CD4-positive, alpha-beta T cell treated with Interferon gamma for 1 hour (primary cell): ENCODE results near the gene CCDC69.

ENCODE experiments used
- DNase-seq: peaks from one replicate; pipeline ENCODE4 v3.0.0-alpha.2; 2020

CCDC69 gene

DNA sequence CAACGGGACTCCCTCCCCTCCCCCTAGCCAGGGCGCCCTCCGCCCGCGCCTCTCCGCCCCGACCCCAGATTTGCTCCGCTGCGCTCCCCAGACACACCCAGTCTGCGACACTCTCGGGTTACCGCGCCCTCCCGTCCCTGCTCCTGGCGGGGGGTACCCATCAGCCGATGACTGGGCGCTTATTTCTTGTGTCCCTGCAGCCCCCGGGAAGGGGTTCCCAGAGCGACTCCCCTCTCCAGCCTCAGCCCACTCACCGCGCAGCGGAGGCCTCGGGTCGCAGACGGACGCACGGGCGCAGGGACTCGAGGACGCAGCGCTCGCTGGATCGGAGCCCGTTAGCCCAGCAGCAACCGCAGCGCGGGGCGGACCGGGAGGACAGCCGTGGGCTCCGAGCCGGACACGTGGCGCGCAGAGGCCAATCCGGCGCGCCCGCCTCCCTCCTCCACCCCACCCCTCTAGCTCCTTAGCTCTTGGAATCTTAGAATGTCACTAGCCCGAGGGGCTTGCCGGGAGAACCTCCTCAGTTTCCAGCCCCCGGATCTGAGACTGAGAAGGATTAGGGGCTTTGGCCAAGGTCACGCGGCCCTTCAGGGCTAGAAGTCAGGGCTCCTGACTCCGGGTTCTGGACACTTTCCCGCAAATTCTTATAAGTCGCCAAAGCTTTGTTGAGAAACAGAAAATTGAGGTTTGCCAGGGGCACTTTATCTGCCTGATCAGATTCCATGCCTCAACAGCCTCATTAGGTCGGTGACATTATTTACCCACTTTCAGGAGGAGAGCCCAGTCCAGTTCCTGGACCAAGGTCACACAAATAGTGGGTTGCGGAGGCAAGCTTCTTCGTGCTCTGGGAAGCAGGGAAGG is 66.2 kb downstream of the CCDC69 start, which contains the start of gene ANXA6:
TSS of gene ANXA6 (minus strand) at position 354 of the 861 bp plus-strand sequence. CDS start 9,878 bp downstream, outside the sequence.
- peak; percentile 58 for DNase-seq

DNA sequence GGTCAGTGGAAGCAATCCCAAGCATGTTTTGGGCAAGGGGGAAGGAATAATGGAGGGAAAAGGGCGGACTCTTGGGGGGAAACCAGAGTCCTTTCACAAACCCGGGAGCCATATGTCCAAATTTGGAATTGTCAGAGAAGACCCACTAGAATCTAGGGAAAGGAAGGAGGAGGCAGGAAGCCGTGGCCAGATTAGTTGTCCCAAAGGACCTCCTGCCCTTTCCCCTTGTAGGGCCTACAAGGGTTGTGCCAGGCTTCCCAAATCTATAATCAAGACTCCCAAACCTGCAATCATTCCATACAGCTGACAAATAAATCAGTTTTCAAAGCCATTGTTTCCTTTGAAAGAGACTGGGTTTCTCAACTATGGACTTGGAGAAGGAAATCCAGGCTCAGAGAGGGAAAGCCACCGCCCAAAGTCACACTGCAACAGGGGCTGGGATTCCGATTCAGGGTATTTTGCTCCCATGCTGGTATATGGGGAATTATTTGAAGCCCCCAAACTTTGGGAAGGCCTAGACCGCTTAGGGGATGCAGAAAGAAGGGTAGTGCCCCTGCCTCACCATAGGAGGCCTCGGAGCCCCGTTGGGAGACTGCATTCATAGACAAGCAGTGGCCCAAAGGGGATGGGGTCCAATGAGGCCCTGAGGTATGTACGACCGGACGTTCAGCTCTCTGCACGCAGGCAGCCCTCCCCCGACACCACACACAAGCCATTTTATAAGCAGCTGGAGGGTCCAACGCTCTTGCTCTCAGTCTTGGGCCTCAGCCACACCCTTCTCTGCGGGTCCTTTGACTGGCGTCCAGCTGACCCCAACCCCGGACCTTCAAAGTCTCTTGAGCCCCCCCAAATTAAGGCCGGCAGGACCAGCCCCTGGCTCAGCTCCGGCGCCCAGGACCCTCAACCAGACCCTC is 67.1 kb downstream of the CCDC69 start:
- no peak for DNase-seq

DNA sequence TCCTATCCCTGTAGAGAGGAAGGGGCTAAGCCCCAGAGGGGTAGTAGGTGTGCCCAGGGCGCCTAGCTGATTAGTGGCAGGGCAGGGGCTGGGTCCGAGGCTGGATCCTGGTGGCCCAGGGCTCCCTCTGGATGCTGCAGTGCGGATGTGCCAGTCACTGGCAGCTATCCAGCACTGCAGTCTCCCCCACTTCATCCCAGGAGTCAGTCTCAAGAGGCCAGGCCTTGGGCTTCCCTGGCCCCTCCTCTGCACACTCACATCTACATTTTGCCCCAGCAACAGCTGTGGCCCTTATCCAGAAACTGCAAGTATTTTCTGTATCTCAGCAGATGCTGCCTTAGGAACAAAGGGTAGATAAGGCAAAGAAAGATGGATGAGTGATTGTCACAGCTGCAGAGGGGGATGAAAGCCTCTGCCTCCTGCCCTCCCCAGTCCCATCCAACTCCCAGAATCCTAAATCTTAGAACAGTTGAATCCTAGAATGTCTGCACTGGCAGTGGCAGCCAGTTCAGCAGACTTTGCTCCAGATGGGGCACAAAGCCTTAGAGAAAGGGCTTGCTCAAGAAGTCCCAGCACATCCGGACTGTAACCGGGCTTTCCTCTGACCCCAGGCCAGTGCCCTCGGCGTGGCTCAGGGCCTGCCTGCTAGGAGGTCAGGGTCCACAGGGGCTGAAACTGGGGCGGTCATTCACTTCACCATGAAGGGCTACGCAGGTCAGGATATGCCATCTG is 68.0 kb downstream of the CCDC69 start:
- DNase-seq = no peak

DNA sequence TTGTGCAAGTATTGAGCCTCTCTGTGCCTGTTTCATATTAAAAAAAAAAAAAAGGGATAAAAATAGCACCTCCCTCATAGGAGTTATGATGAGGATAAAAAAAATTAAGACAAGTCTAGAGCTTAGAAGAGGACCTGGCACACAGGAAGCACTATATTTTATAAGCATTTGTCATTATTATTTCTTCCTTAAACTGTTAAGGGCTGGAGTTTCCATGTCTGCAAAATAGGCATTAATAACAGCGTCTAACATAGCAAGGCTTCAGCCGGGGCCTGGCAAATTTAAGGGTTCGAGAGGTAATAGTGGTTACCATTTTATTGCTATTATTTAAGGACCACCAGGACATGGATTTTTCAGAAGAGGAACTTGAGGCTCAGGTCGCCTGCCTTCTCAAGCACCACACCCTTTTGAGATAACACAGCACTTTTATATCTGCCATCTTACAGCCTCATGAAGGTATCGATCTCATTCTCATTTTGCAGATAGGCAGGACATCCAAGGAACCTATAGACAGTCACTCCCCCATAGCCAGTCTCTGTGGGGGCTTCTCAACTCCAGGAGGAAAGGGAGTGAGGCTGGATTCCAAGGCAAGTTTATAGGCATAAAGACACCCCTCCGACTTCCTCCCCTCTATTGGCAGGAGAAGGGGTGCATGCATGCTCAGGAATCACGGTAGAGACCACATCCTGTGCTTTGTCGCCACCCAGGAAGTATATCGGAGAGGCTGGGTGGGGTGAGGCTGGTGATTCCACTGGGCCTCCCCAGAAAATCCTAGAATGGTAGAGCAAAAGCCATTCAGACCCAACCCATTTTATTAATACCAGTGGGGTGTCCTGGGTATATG is 68.7 kb downstream of the CCDC69 start:
- DNase-seq = peak; percentile 34

DNA sequence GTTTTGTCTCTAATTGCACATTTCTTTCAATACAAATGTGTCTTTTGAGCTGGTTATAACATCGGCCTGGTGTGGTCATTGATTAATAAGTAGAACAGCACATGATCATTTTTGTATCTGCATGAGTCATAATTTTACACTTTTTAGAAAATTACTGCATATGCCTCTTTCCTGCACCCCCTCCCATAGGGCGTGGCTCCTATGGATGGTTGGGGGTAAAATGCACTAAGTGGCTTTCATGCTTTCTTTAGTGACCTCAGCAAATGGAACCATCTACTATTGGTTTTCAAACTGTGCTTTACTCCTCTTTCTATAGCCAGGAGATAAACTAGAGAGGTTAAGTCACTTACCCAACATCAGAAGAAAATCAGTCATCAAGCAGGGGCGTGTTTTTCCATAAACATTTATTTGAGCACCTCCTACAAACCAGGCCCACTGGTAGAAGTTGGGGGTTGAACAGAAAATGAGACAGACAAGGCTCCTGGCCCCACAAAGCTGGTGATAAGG is 70.1 kb downstream of the CCDC69 start:
- DNase-seq = no peak

DNA sequence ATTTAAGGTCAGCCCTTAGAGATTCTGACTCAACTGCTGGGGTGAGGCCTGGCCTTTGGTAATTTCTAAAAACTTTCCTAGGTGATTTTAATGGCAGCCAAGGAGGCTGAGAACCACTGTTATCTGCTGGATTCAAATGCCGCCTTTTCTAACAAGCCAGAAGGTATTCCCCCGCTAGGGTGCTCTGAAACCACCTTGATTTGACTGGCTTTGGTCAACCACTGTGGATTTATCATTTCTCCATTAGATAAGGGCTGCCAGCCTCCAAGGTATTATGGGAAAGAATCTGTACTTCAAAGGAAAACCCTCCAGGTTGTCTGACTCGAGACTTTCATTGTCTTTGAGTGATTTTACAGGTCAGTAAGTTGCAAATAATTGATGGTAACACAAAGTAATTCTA is 70.6 kb downstream of the CCDC69 start:
- DNase-seq = no peak

DNA sequence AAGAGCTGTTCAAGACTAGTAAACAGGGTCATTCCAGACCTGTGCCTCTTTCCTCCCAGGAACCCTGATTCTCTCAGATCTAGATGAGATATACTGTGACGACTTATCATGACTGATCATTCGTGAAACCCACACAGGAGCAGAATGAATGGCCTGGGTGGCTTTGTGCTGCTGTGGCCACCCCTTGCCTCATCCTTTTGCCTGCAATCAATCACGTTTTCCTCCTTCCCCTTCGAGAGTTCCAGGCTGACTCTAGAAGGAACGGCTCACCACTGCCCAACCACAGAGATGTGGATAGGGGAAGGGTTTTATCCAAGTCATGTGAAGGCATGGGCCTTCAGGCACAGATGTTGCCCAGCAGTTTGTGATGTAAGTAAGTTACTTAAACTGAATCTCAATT is 72.1 kb downstream of the CCDC69 start:
- DNase-seq = peak; percentile 40

DNA sequence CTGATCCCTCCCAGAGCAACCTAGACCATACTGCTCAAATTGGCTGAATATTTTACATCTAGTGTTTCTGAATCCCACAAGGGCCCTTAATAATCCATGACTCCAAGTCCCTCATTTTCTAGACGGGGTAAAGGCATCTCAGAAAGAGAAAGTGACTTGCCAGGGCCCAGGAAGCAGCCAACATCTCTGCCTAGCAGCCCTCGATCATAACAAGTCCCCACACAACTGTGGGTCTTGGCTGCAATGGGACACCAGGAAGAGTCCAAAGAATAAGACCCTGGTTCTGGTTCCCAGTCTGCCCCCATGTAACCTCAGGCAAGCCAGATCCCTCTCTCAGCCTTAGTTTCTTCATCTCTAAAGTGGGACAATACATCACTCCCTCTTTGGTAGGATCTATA is 72.6 kb downstream of the CCDC69 start:
- no peak for DNase-seq

DNA sequence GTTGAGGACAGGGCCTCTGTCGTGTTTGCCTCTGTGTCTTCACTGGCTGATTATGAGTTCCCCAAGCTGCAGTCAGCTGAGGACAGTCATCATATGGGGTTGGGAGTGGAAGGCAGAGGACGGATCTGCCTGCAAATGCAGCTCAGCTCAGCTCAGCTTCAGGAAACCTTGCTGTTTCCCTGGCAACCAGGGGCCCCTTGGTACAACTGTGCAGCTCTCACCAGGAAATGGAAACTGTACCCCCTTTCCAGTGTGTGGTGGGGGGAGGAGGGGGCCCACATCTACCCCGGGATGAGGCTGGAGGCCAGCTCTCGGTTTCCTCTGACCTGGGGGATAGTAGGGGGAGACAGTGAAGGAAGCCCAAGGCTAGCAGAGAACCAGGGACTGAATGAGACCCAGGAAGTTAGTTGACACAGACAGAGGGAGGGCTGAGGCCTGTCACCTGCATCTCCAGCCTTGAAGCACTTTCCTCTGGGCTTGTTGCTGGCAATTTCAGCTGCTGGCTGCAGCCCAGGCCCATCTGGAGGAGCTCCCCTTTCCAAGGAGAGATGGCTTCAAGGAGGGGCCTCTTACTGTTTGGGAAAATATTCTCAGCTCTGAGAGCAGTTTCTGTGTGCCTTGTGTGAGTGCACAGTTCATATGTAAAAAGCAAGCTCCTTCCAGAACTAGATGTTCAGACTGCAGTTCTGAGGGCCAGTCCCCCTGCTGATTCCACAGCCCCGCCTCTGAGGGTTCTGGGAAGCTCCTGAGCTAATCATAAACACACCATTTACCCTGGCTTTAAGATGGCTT is 73.2 kb downstream of the CCDC69 start:
- peak; percentile 68 for DNase-seq

DNA sequence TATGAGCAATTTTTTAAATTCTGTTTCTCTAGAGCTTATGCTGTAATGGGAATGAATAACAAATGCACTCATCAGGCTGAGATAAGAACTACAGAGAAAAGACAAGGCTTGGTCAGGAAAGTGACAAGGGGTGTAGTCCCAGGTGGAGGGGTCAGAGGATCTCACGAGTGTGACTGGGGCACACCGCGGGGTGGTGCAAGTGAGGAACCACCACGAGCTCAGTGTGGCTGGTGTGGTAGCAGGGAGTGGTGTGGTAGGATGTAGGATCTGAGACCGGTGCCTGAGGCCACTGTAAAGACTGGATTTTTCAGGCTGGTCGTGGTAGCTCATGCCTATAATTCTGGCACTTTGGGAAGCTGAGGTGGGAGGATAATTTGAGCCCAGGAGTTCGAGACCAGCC is 75.3 kb downstream of the CCDC69 start:
- no peak for DNase-seq

DNA sequence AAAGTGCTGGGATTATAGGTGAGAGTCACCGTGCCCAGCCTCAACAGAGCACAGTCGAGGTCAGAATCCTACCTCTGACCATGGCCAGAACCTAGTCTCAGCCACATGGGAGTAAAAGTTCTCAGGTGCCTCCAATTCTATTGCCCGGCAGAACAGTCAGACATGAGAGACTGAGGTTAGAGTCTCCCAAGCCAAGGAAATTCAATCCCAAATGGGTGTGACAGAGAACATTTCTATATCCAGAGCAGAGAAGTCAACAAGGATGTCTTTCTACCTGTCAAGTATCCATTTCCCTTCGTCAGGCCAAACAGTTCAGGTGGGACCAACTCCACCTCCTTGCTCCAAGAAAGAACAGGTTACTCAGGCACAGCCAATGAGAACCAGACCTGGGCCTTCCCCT is 76.9 kb downstream of the CCDC69 start:
- no peak for DNase-seq

DNA sequence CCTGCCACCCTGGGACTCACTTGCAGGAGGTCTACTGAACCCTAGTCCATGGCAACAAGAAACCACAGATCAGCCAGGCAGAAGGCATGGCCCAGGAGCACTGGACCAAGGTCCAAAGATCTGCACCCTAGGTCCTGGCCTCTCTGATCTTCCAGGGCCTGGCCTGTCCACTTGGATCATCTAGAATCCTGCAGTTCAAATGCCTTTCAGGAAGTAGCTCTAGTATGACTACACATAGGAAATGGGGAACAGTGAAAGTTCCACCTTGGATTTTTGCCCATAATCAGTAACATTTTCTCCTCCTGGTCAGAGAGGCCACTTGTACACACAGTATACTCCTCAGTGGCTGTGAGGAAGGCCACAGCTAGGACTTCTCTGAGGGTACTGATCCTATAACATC is 77.8 kb downstream of the CCDC69 start:
- DNase-seq = no peak

DNA sequence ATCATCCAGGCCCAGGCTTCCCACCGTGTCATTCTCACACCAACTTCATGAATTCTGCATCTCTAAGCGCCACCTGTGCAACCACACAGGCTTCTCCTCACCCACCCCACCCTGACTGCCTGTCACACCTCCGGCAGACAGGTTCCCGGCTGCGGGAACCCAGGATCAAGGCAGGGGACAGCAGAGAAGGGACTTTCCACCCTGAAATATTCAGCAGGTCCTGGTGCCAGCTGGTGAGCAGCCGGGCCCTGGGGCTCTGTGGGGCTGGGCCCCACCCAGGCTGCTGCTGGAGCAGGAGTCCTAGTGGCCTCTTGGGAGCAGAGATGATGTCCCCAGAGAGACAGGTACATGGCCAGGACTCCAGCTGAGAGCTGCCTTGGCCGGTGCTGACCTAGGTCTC is 79.0 kb downstream of the CCDC69 start:
- DNase-seq = no peak

DNA sequence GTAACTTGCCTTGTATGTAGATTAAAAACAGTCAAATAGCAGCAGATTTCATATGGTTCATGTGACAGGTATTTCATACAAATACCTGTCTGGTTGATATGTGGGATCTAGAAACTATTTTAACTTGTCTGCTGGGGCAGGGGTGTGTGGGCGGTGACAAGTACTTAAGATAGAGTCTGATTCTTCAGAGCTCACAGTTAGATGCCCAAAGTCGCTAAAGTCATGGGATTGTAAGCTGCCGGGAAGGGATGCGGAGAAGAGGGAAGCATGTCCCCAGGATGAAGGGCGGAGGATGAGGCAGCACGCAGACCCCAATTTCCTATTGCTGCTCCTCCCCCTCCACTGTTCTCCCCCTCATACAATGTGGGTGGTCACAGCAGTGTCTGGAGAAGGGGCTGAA is 79.6 kb downstream of the CCDC69 start:
- no peak for DNase-seq

DNA sequence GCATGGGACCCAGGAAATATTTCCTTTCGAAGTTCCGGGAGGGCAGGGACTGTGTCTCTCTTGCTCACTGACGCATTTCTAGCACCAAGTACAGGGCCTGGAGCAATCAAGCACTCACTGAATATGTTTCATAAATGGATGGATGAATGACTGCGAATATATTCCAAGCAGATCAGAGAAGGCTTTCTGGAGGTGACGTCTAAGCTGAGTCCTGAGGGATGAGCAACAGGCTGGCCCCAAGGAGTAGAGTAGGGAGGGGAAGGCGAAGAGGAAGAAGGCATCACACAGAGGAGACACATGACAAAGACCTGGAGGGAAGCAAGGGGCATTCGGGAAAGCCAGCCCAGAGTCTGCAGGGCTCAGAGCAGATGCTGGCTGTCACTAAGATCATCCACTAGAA is 80.2 kb downstream of the CCDC69 start:
- no peak for DNase-seq

DNA sequence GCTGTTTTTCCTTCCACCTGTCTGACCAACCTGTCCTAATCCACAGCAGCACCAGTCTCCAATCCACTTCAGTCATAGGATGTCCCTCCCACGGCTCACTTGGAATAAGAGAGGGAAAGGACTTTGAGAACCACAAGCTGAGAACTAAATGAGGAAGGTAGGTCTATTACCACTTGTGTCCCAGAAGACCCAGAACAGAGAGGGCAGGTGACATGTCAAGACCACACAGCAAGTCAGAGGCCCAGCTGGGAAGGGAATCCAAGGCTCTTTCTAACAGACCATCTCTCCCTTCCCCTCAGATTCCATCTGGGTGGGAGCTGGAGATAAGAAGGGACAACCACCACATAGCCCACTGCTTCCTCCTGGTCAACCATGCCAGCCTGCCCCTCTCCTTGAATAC is 81.0 kb downstream of the CCDC69 start:
- DNase-seq = no peak

DNA sequence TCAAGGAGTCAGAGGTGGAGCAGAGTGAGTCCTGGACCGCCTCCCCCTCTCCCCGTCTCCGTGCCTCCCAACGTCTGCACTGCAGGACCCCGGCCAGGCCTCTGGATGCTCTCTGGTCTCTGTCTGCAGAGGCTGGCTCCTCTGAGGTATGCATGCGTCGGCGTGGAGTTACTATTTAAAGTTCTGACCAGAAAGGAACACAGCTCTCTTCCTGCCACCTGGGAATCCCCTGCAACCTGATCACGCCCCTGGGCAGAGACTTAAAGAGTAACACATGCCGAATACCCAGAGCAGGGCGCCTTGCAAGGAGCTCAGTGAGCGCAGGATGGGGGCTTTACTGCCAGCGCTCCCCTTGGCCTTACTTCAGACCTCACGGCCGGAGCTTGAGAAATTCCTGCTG is 82.4 kb downstream of the CCDC69 start:
- peak; percentile 64 for DNase-seq

DNA sequence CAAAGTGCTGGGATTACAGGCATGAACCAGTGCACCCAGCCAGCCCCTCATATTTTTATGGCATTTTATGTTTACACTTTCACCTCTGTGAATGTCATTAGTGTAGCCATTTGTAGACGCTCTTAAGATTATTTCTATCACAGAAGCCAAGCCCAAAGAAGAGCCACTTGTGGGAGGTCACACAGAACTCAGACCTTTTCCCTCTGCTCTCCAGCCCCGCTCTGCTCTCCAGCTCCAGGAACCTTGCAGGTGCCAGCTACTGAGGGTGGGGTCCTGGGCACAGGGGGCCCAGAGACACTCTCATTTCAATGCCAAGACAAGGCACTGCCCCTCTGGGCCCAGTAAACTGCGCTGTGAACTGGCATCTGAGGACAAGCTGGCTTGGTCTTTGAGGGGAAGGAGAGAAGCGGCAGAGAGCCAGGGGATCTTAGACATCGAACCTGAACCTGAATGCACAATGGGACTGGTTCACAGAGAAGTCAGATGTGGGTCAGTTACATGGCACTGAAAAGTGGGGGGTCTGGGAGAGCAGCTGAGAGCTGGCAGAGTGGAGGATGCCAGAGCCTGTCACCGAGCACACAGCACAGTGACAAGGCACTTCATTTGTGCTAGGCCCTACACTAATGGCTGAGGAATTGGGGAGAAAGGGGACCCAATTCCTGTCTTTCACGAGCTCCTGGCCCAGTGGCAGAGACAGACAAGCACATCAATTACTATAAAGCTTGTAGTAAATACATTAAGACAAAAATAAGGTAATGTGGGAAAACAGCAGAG is 83.0 kb downstream of the CCDC69 start:
- no peak for DNase-seq

DNA sequence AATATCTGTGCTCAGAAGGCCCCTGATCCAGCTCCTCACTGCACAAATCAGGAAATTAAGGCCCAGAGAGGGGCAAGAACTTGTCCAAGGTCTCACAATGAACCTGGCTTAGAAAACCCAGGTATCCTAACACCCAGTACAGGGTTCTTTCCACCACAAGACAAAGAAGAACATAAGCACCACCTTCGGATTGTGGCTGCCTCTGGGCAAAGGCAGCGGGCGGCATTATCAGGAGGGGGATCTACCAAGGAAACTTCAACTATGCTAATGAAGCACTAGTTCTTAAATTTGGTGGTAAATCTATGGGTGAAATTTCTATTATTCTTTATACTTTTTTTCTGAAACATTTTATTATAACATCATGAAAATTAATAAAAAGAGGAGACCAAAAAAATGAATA is 84.2 kb downstream of the CCDC69 start:
- DNase-seq = no peak

DNA sequence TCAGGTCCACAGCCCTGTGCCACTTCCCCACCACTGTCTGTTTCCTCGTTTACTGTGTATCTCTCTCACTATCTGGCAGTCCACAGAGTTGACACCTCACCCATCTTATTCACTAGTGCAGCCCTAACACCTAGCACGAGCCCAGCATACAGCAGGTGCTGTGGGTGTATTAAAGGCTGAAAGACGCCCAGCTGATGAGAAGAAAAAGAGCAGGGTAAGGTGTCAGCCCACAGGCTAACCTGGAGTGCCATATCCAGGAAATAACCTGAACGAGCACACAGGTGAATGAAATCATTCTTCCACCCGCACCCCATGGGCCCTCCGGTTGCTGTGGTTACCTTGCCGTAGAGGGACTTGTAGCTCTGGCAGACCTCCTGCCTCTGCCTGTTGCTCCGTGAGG is 84.9 kb downstream of the CCDC69 start:
- peak; percentile 46 for DNase-seq
